ENCODE data around the gene ATP8B1.

DNA sequence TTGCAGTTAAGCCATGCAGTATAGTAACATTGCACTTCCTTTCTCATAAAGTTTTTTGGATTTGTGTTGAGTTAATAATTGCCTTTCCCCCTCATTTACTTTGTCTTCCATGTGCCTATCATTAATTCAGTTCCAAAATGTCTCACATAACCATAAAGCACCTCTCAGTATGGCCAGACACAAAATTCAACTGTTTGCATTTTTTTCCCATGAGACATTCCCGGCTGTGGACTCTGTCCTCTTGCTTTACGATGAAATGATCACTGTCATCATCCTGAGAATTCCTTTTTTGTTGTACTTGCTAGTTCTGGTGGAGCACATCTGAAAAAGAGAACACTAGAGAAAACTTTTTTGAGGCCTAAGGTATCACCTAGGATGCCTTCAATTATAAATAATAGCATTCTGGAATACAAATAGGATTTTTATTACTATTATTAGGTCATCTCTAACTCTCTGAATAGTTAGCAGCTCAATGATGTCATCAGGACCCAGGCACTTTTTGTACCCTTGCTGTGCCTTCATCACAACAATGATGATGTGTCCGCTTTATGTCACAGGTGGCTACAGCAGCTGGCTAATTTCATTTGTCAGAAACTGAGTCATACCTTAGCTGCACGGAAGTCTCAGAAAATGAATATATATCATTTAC, 8.5 kb upstream of the ATP8B1 start:
- TF ChIP-seq, protein P1, sequence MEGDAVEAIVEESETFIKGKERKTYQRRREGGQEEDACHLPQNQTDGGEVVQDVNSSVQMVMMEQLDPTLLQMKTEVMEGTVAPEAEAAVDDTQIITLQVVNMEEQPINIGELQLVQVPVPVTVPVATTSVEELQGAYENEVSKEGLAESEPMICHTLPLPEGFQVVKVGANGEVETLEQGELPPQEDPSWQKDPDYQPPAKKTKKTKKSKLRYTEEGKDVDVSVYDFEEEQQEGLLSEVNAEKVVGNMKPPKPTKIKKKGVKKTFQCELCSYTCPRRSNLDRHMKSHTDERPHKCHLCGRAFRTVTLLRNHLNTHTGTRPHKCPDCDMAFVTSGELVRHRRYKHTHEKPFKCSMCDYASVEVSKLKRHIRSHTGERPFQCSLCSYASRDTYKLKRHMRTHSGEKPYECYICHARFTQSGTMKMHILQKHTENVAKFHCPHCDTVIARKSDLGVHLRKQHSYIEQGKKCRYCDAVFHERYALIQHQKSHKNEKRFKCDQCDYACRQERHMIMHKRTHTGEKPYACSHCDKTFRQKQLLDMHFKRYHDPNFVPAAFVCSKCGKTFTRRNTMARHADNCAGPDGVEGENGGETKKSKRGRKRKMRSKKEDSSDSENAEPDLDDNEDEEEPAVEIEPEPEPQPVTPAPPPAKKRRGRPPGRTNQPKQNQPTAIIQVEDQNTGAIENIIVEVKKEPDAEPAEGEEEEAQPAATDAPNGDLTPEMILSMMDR (IDR thresholded peaks at IDR 0.05; ENCODE audit: insufficient read depth, low read length, poor library complexity, severe bottlenecking) = no peak
- no peak for TF ChIP-seq EZH2phosphoT487 (conservative IDR thresholded peaks at IDR 0.05; ENCODE audit: low read length)

All from SU-DHL-6 (cell line).